Measurements from ENCODE around the gene STN1.
"Not testable (repeated sequence)": the region's sequence is repeated elsewhere in the genome, so short reads cannot be mapped to it uniquely, and the experiment has no call there.

STN1 gene

GRCh38 chr10:103861505-103861904, 56.5 kb downstream of the STN1 start:
- DNase-seq (ENCODE audit: low read depth) = peak; percentile 33

DNA sequence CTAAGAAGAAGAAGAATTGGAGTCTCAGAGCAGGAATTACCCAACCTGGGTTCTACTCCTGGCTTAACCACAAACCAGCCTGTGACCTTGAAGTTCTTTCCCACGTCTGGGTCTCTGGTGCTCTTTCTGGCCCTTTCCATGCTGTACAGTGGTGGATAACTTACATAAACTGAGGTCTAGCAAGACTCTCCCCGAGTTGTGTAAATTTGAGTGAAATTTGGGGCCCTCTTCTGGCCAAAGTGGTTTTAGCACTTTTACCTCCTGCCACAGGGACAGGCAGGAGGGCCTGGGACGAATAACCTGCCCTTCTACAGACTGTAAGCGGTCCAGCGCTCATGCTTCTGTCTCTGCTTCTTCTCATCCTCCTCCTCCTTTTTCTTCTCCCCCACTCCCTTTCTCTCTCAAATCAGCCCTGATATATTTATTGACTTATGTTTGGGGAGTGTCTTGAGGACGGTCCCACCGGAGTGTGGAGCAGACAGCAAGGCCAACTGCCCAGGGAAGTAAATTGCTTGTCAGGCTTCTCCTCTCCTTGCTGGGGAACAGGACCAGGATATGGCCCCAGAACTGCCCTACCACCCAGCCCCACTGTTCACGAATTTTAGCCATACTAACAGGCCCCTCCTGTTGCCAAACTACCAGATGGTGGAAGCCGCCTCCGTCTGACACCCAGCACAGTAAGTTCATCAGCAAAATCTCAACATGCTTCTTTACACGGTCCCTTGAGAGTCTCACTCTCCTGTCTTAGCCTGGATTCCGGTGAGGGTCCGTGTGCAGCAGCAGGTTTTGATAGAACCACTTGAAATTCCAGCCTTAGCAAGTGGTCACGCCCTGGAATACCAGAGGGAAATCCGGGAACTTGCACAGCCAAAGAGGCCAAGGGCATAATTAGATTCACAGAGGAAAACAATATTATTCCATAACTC, 58.6 kb downstream of the STN1 start:
- peak; percentile 50 for DNase-seq (ENCODE audit: low read depth)

- DNase-seq (ENCODE audit: low read depth) = no peak
Measured at GRCh38 chr10:103858360-103858759, 59.6 kb downstream of the STN1 start.

- no peak for DNase-seq (ENCODE audit: low read depth)
Measured at GRCh38 chr10:103856797-103857170, 61.2 kb downstream of the STN1 start.

GRCh38 chr10:103855852-103856796, 61.9 kb downstream of the STN1 start:
- no peak for DNase-seq (ENCODE audit: low read depth)

GRCh38 chr10:103855424-103855823, 62.6 kb downstream of the STN1 start, which contains the start of gene SH3PXD2A:
Gene SH3PXD2A (minus strand): TSS chr10:103855576. CDS start chr10:103855266, 310 bp downstream.
- DNase-seq (ENCODE audit: low read depth) = no peak

DNA sequence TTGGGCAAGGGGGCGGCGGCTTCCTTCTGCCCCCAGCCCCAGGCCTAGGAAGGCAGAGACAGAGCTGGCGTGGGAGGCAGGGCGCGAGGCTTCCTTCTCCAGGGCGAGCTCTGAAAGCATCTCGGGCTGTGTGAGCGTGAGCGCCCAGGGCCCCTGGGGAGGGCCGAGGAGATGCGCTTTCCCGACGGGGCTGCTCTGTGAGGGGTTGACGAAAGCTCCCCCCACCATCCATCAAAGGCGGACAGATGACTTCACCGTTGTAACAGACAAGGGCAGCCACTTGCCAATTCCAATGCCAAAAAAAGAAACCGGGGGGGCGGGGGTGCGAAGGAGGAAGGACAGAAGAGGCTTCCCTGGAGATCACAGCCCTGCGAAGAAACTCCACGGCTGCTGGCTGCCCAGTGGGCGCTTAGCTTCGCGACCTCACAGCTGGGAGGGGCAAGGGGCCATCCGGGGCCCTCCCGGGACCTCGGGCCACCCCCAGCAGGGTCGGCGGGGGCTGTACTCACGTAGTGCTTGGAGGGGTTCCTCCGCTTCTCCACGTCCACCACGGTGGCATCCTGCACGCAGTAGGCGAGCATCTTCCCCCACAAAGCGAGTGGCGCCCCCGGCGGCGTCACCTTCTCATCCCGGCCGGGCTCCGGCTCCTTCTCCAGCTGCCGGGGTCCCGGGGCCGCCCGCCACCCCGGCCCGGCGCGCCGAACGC, 63.1 kb downstream of the STN1 start:
- no peak for DNase-seq (ENCODE audit: low read depth)

- no peak for DNase-seq (ENCODE audit: low read depth)
Measured at GRCh38 chr10:103854265-103854685, 63.7 kb downstream of the STN1 start.

DNA sequence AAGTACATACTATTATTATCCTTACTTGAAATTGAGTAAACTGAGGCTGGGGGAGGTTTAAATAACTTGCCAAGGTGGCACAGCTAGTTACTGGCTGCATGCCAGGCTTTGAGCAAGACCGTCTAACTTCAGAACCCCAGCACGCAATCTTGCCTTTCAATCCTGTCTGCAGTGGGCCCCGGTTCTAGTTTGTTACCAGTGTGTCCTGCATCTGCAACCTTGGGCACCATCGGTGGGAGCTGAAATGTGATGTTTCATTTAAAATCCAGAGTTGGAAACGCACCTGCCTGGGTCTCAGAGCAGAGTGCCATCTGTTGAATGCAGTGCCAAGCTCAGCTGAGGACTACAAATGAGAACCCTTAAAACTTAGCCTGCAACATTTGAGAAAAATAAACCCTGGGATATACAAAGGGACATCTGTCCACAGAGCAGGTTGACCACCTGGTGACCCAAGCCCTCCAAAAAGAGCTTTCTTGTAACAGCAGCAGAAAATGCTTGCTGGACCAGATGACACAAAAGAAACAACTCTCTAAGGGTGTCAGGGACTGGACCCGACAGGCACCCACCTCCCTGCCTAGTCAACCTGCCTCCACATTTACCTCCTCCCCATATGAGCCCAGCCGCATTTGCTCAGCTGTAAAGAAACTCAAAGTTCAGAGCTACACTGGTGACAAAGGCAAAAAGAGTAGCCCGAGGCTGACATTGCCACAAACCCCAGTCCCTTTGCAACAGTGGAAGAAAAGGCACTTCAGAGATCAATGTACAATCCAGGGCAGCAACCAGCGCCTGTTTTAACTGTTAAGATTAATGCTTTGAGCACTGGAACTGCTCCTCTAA, 64.3 kb downstream of the STN1 start:
- no peak for DNase-seq (ENCODE audit: low read depth)

GRCh38 chr10:103852856-103853255, 65.1 kb downstream of the STN1 start:
- peak; percentile 82 for DNase-seq (ENCODE audit: low read depth)

GRCh38 chr10:103852189-103852711, 65.7 kb downstream of the STN1 start:
- DNase-seq (ENCODE audit: low read depth) = peak; percentile 67

GRCh38 chr10:103851261-103851660, 66.7 kb downstream of the STN1 start:
- DNase-seq (ENCODE audit: low read depth) = no peak

- DNase-seq (ENCODE audit: low read depth) = no peak
Measured at GRCh38 chr10:103850572-103850895, 67.5 kb downstream of the STN1 start.

- DNase-seq (ENCODE audit: low read depth) = peak; percentile 74
Measured at GRCh38 chr10:103849880-103850571, 68.0 kb downstream of the STN1 start.

DNA sequence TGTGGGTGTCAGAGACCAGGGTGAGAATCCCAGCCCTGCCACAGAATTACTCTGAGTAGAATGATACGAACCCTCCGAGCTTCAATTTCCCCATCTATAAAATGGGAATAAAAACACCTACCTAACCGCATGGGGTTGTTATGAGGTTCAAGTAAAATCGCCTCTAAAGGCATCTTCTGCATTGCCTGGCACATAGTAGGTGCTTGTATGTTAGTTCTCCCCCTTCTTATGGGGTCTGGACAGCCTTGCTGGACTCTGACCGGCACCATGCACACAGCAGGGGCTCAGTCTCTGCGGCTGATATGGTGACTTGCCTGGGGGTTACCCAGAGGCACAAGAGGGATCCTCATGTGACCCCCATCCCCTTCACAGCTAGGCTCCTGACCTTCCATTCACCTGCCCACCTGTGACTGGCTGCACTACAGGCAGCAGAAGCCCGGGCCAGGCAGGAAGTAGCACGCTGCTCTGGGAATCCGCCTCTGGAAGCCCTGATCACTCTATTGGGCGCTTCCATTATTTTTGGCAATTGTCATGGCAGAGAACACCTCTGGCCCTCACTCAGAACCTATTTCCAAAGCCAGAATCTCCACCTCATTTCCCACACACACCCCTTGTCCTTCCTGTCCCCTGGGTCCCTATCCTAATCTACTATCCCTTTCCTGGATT, 68.6 kb downstream of the STN1 start:
- DNase-seq (ENCODE audit: low read depth) = no peak

- DNase-seq (ENCODE audit: low read depth) = no peak
Measured at GRCh38 chr10:103847909-103848468, 70.0 kb downstream of the STN1 start.

DNA sequence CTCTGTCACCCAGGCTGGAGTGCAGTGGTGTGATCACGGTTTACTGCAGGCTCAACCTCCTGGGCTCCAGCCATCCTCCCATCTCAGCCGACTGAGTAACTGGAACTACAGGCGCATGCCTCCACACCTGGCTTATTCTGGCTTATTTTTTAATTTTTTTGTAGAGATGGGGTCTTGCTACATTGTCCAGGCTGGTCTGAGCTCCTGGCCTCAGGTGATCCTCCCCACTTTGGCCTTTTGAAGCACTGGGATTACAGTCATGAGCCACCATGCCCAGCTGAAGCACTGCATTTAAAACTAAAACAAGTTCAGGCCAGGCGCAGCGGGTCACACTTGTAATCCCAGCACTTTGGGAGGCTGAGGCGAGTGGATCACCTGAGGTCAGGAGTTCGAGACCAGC, 70.6 kb downstream of the STN1 start:
- DNase-seq (ENCODE audit: low read depth) = no peak

DNA sequence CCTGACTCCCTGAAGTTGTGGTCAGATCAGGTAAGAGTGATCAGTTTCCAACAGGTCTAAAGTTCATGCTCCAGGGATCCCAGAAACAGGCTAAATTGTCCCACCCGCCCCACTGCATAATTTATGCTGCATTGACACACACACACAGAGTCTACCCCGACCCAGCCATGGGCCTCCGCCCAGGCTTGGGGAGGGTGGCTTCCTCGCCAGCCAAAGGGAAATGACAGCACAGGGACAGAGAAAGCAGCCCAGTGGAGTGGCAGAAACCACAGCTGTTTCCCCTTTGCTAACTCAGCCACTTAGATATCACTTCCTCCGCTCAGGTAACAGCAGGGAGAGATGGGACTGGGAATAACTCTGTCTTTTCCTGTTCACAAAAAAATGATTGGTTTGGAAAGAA, 72.0 kb downstream of the STN1 start:
- no peak for DNase-seq (ENCODE audit: low read depth)

DNA sequence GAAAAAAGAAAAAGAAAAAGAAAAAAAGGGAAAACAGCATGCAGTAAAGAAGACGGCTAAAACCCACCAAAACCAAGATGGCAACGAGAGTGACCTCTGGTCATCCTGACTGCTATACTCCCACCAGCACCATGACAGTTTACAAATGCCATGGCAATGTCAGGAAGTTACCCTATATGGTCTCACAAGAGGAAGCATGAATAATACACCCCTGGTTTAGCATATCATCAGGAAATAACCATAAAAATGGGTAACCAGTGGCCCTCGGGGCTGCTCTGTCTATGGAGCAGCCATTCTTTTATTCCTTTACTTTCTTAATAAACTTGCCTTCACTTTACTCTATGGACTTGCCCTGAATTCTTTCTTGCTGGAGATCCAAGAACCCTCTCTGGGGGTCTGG, 72.6 kb downstream of the STN1 start:
- DNase-seq (ENCODE audit: low read depth) = not testable (repeated sequence)

Data from fibroblast of gingiva (primary cell).